Neural progenitor cell (in vitro differentiated cells): ENCODE data around the gene ERV3-1.

Experiments
- EZH2 ChIP-seq: fragments of 200-600 bp; sonication (generic); IDR thresholded peaks from 2 replicates; pipeline ENCODE4 v1.6.1; 2017; ENCODE audit warnings: antibody characterized with exemption, mild to moderate bottlenecking, moderate library complexity
- TF ChIP-seq, protein P1 (sequence below): fragments of 200-600 bp; sonication (generic); IDR thresholded peaks from 2 replicates; pipeline ENCODE4 v1.5.1; 2017; ENCODE audit warnings: antibody characterized with exemption, mild to moderate bottlenecking

DNA sequence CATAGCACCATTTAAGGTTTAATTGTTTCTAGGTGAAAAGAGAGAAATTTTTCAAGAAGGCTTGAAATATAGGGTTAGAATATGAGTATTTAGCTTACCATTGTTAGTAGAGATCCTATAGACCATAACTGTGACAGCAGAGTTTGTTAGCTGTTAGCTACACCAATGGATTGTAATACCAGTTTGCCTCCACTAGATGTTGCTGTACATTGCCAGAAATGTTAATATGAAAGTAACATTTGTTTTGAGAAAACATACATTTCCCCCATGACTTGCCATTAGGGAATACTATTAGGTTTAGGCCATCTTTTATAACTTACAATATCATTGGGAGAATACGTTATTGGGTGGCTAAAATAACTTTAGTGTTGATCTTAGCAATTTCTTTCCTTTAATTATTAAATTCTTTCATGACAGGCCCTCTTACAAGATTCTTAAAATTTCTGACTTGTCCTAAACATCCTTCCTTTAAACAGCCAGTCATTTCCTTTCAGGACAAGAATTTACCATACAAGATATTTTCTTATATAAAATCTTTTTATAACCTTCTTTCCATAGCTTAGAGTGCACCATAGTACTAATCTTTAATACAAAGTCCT is 55.1 kb downstream of the ERV3-1 start:
- TF ChIP-seq, protein P1, sequence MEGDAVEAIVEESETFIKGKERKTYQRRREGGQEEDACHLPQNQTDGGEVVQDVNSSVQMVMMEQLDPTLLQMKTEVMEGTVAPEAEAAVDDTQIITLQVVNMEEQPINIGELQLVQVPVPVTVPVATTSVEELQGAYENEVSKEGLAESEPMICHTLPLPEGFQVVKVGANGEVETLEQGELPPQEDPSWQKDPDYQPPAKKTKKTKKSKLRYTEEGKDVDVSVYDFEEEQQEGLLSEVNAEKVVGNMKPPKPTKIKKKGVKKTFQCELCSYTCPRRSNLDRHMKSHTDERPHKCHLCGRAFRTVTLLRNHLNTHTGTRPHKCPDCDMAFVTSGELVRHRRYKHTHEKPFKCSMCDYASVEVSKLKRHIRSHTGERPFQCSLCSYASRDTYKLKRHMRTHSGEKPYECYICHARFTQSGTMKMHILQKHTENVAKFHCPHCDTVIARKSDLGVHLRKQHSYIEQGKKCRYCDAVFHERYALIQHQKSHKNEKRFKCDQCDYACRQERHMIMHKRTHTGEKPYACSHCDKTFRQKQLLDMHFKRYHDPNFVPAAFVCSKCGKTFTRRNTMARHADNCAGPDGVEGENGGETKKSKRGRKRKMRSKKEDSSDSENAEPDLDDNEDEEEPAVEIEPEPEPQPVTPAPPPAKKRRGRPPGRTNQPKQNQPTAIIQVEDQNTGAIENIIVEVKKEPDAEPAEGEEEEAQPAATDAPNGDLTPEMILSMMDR, result peak; percentile 77
- no peak for TF ChIP-seq EZH2
